SK-N-SH treated with all-trans-retinoic acid at 6 μM for 48 hours (cell line): ENCODE measurements around the gene VPS54.

Experiments used
- ARNTL ChIP-seq: fragments of 450-650 bp; formaldehyde crosslinking; IDR thresholded peaks from 2 replicates; pipeline ENCODE4 v1.5.0; 2020; ENCODE audit warnings: low read depth, mild to moderate bottlenecking, moderate library complexity, borderline replicate concordance
- BACH2 ChIP-seq: fragments of 250-450 bp; sonication (Bioruptor Pico); IDR thresholded peaks from 2 replicates; pipeline ENCODE4 v1.9.0; 2021; ENCODE audit warnings: mild to moderate bottlenecking, borderline replicate concordance
- CREB5 ChIP-seq: fragments of 250-450 bp; sonication (Bioruptor Pico); IDR thresholded peaks from 2 replicates; pipeline ENCODE4 v1.5.1; 2020; ENCODE audit warnings: low read depth, mild to moderate bottlenecking, moderate library complexity
- CSDC2 ChIP-seq: fragments of 250-450 bp; sonication (Bioruptor Pico); IDR thresholded peaks from 2 replicates; pipeline ENCODE4 v1.5.0; 2020; ENCODE audit warnings: mild to moderate bottlenecking, moderate library complexity
- ESRRG ChIP-seq: fragments of 250-450 bp; sonication (Bioruptor Pico); IDR thresholded peaks from 2 replicates; pipeline ENCODE4 v1.6.1; 2021; ENCODE audit warnings: mild to moderate bottlenecking
- GLIS3 ChIP-seq: fragments of 250-450 bp; sonication (Bioruptor Pico); IDR thresholded peaks from 2 replicates; pipeline ENCODE4 v1.5.0; 2020; ENCODE audit warnings: mild to moderate bottlenecking, moderate library complexity
- ZC3H10 ChIP-seq: fragments of 250-450 bp; sonication (Bioruptor Pico); IDR thresholded peaks from 2 replicates; pipeline ENCODE4 v1.5.1; 2021; ENCODE audit warnings: mild to moderate bottlenecking, moderate library complexity
- ZFP3 ChIP-seq: fragments of 250-450 bp; sonication (Bioruptor Pico); IDR thresholded peaks from 2 replicates; pipeline ENCODE4 v1.5.0; 2020; ENCODE audit warnings: mild to moderate bottlenecking, moderate library complexity
- ZFP30 ChIP-seq: fragments of 450-650 bp; formaldehyde crosslinking; IDR thresholded peaks from 2 replicates; pipeline ENCODE4 v1.5.0; 2022; ENCODE audit warnings: mild to moderate bottlenecking, moderate library complexity
- ZNF565 ChIP-seq: fragments of 450-650 bp; formaldehyde crosslinking; conservative IDR thresholded peaks from 2 replicates; pipeline ENCODE4 v1.5.0; 2020; ENCODE audit warnings: low read depth, mild to moderate bottlenecking, moderate library complexity
- ZNF8 ChIP-seq: fragments of 450-650 bp; formaldehyde crosslinking; IDR thresholded peaks from 2 replicates; pipeline ENCODE4 v1.5.0; 2020; ENCODE audit warnings: mild to moderate bottlenecking, moderate library complexity
- TF ChIP-seq, protein P1 (sequence below): fragments of 250-450 bp; sonication (Bioruptor Pico); IDR thresholded peaks from 2 replicates; pipeline ENCODE4 v1.8.0; 2020; ENCODE audit warnings: mild to moderate bottlenecking, moderate library complexity, borderline replicate concordance

DNA sequence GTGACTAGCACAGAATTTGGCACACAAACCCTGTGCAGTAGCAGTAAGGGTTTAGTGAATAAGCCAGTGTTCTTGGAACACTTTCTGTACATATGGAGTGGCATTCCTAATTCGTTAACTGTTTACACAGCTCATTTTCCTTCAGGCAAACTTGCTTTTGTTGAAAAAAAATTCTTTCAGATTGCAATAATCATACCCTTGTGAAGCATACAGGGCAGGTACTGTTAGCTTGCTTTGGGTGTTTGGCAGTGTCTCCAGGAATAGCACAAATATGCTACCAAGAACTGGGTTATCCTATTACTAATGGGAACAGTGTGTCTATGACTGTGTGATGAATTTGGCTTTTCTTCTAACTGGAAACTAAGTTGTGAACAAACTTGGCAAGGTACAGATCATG is 144.1 kb downstream of the VPS54 start:
- TF ChIP-seq CREB5 (no peak), ZFP3 (no peak), ZFP30 (CRISPR knock-in tag) (no peak), ZNF8 (no peak), ESRRG (no peak), ZC3H10 (CRISPR knock-in tag) (no peak), ARNTL (no peak), GLIS3 (no peak), BACH2 (CRISPR knock-in tag) (no peak), ZNF565 (no peak), CSDC2 (CRISPR knock-in tag) (no peak)
- TF ChIP-seq, protein P1, sequence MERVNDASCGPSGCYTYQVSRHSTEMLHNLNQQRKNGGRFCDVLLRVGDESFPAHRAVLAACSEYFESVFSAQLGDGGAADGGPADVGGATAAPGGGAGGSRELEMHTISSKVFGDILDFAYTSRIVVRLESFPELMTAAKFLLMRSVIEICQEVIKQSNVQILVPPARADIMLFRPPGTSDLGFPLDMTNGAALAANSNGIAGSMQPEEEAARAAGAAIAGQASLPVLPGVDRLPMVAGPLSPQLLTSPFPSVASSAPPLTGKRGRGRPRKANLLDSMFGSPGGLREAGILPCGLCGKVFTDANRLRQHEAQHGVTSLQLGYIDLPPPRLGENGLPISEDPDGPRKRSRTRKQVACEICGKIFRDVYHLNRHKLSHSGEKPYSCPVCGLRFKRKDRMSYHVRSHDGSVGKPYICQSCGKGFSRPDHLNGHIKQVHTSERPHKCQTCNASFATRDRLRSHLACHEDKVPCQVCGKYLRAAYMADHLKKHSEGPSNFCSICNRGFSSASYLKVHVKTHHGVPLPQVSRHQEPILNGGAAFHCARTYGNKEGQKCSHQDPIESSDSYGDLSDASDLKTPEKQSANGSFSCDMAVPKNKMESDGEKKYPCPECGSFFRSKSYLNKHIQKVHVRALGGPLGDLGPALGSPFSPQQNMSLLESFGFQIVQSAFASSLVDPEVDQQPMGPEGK: no peak
